Erythroblast (primary cell): ENCODE results near the gene FOXP2.

Experiments used
- GATA1 ChIP-seq: IDR thresholded peaks from 2 replicates; pipeline ENCODE4 v1.6.1; 2011; ENCODE audit warnings: low read depth, mild to moderate bottlenecking, control low read depth, low read length, moderate library complexity
- POLR2A ChIP-seq: IDR thresholded peaks from 2 replicates; pipeline ENCODE4 v1.6.1; 2011; ENCODE audit warnings: mild to moderate bottlenecking, low read length

GRCh38 chr7:114631249-114631822 lies 216.7 kb downstream of the FOXP2 start:
- TF ChIP-seq POLR2A (no peak), GATA1 (no peak)
